ENCODE data around the gene EFCAB11.

The EFCAB11 gene

DNA sequence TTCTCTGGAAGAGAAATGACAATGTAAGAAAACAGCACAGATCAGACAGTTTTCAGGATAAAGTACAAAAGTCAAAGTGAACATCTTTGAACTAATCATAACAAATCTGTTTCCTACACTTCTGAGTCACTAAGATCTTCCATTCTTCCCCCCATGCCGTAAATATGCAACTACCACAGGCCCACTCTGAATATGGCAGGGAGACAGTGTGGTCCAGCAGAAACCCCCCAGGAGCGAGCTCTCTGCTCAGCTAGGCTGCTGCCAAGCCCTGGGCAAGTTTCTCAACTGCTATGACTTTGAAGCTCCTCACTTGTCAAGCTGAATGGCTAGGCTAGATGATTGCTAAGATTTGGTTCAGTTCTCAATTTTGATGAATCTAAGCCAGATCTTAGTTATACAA, 148.1 kb downstream of the EFCAB11 start:
- TF ChIP-seq, protein P1, sequence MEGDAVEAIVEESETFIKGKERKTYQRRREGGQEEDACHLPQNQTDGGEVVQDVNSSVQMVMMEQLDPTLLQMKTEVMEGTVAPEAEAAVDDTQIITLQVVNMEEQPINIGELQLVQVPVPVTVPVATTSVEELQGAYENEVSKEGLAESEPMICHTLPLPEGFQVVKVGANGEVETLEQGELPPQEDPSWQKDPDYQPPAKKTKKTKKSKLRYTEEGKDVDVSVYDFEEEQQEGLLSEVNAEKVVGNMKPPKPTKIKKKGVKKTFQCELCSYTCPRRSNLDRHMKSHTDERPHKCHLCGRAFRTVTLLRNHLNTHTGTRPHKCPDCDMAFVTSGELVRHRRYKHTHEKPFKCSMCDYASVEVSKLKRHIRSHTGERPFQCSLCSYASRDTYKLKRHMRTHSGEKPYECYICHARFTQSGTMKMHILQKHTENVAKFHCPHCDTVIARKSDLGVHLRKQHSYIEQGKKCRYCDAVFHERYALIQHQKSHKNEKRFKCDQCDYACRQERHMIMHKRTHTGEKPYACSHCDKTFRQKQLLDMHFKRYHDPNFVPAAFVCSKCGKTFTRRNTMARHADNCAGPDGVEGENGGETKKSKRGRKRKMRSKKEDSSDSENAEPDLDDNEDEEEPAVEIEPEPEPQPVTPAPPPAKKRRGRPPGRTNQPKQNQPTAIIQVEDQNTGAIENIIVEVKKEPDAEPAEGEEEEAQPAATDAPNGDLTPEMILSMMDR (IDR thresholded peaks at IDR 0.05; ENCODE audit: low read depth, low read length) = no peak
- H3K4me3 ChIP-seq (ENCODE audit: low read depth, low read length) = no peak overlapping the region

DNA sequence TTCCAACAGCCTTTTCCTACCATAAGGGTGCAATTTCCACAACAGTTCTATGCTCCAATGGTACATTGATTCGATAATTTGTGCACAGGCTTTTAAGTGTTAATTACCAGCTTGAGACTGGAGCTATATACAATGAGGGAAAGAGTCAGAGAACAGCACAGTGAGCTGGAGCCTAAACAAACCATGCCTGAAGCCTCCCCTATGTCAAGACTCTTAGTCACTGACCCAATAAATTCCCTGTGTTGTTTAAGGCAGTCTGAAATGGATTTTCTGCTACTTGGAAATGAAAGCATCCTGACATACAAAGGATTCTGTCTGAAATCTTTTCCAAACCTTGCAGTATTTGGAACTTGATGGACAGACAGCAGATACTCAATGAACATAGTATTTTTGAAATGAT, 149.0 kb downstream of the EFCAB11 start:
- TF ChIP-seq, protein P1 (IDR thresholded peaks at IDR 0.05; ENCODE audit: low read depth, low read length) = no peak
- no peak overlapping the region for H3K4me3 ChIP-seq (ENCODE audit: low read depth, low read length)

DNA sequence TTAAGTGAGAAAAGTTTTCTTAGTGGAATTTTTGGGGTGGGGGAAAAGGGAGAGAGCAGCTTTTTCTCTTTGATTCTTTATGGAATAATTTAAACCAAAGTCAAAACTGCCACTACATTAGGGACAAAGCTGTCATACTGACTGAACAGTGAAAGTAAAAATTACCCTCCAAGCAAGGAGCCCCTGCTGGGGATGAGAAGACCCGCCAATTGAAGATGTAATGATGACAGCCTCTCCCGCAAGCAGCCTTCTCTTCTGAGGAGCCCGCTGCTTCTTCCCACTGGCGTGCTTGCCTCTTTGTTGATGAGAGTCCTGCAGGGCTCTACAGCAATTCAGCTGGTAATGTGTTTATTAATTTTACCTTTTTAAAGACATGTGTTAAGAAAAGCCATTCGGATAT, 151.0 kb downstream of the EFCAB11 start:
- TF ChIP-seq, protein P1 (IDR thresholded peaks at IDR 0.05; ENCODE audit: low read depth, low read length) = no peak
- no peak overlapping the region for H3K4me3 ChIP-seq (ENCODE audit: low read depth, low read length)

DNA sequence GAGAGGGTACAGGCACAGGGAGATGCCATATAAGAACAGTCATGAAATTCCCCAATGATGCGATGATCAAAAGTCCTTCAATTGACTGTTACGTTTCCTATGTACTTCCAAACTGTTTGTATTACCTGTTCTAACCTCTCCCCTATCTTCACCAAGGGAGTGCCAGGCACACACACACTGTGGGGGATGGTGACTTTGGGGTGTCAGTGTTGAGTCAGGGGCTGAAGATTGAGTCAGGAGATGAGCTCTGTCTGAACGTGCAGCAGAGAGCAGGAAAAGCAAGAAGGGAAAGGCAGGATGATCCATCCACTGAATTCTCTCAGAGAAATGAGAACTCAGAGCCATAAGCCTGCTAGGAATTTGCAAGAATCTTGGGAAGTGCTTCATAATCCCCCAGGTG, 153.4 kb downstream of the EFCAB11 start:
- TF ChIP-seq, protein P1 (IDR thresholded peaks at IDR 0.05; ENCODE audit: low read depth, low read length) = no peak

DNA sequence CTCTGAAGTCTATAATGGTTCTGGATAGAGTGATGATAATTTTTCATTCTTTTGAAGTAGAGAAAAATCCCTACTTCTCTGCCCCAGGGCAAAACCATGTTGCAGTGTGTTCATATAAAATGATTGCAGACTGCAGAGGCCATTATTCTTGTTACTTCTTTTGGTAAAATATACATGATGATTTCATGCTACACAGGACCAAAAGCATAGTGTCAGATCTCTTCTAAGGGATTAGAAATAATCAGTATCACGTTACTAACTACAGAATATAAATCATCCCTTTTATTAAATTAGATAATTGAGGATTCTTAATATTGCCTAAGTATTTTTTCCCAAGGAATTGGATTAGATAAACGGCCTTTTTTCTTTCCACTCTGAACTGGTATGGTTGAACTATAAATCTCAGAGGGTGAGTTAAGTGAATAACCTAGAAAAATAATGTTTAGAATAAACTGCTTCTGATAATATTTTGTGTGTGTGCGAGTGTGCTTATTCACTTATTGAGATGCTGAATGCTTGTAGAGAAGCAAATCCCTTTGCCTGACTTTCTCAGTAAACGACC, 156.2 kb downstream of the EFCAB11 start:
- TF ChIP-seq, protein P1 (IDR thresholded peaks at IDR 0.05; ENCODE audit: low read depth, low read length) = no peak
- H3K4me3 ChIP-seq (ENCODE audit: low read depth, low read length) = no peak overlapping the region

More for the DNA sequence above, 153.4 kb downstream of the EFCAB11 start:
- no peak overlapping the region for H3K4me3 ChIP-seq (ENCODE audit: low read depth, low read length)

DNA sequence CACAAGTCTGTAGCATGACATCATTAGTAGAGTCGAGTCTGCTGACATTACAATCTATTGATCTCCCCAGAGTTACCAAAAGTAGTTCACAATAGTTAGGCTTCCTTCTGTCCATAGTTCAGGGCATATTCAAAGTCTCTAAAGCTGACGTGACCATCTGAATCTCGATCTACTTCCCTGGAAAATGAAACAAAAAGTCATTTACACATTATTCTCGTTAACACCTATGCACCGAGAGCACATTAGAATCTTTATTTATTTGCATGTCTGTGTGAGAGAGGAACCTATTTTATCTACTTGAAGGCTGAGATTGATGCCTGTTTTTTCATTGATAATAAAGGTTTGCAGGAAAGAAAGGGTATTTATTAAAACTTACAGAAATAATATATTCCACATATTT, 157.4 kb downstream of the EFCAB11 start:
- TF ChIP-seq, protein P1 (IDR thresholded peaks at IDR 0.05; ENCODE audit: low read depth, low read length) = no peak
- no peak overlapping the region for H3K4me3 ChIP-seq (ENCODE audit: low read depth, low read length)

DNA sequence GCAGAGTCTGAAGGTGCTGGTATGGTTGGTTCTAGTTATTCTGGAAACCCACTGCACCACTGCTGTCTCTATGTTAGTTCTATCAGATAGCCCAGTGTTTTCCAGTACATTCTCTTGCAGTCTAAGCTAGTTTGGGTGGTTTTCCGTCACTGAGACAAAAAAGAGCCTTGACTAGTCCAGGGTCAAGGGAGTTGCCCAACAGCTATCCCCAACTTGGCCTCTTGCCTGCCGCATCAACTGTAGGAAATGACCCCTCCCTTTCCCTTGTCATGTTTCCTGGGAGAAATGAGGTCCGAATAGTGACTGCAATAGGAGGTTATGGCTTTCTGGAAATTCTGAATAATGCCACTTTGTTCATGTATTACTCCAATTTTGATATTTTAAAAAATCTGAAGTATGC, 160.4 kb downstream of the EFCAB11 start:
- TF ChIP-seq, protein P1 (IDR thresholded peaks at IDR 0.05; ENCODE audit: low read depth, low read length) = no peak
- H3K4me3 ChIP-seq (ENCODE audit: low read depth, low read length) = no peak overlapping the region

Data from WI38 (cell line).